Gastroesophageal sphincter (tissue), 3 donors: ENCODE results near the gene DIMT1.
A peak's percentile ranks its signal among the peaks of the same experiment; 100 is the strongest.

Source experiments
- EP300 ChIP-seq: sonication (generic); formaldehyde crosslinking; IDR thresholded peaks from one replicate; pipeline ENCODE4 v1.6.1; 2017; ENCODE audit warnings: antibody characterized with exemption, mild to moderate bottlenecking
- POLR2A ChIP-seq, 2 donors: fragments of 450-650 bp; IDR thresholded peaks; one replicate each; pipeline ENCODE4 v1.6.1; 2017; ENCODE audit warnings: antibody characterized with exemption in 2 of 2, mild to moderate bottlenecking in 2 of 2, moderate library complexity in 1 of 2
- POLR2AphosphoS5 ChIP-seq: sonication (generic); formaldehyde crosslinking; IDR thresholded peaks from one replicate; pipeline ENCODE4 v1.6.1; 2017; ENCODE audit warnings: antibody characterized with exemption
- TF ChIP-seq, protein P1 (sequence below), 4 experiments: fragments of 200-600 bp in 2 of 4; fragments of 450-650 bp in 2 of 4; sonication (generic) in 1 of 4; IDR thresholded peaks; one replicate each; pipeline ENCODE4 v1.5.1; 2017 to 2019; ENCODE audit warnings: antibody characterized with exemption in 4 of 4, mild to moderate bottlenecking in 2 of 4, moderate library complexity in 2 of 4

DNA sequence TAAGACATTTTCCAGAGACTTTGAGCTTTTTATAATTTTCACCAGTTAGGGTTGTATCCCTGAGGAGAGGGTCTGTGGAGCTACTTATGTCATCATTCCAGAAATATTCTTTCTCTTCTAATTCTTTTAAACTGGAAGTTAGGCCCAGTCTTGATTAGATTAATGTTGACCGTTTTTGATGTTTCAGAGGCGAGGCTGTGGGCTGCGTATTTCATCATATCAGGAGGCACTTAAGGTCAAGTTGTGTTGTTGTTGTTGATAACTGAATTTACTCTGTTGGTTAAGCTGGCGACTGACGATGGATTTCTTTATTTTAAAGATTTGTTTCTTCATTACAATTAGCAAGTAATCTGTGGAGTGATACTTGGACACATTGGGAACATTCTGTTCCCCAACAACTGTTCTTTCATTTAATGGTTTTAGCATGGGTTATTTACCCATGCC is 28.9 kb upstream of the DIMT1 start:
- TF ChIP-seq, protein P1, sequence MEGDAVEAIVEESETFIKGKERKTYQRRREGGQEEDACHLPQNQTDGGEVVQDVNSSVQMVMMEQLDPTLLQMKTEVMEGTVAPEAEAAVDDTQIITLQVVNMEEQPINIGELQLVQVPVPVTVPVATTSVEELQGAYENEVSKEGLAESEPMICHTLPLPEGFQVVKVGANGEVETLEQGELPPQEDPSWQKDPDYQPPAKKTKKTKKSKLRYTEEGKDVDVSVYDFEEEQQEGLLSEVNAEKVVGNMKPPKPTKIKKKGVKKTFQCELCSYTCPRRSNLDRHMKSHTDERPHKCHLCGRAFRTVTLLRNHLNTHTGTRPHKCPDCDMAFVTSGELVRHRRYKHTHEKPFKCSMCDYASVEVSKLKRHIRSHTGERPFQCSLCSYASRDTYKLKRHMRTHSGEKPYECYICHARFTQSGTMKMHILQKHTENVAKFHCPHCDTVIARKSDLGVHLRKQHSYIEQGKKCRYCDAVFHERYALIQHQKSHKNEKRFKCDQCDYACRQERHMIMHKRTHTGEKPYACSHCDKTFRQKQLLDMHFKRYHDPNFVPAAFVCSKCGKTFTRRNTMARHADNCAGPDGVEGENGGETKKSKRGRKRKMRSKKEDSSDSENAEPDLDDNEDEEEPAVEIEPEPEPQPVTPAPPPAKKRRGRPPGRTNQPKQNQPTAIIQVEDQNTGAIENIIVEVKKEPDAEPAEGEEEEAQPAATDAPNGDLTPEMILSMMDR (IDR thresholded peaks at IDR 0.05) = no peak
- no peak for TF ChIP-seq POLR2A (IDR thresholded peaks at IDR 0.05)
- peak; percentile 15 for TF ChIP-seq POLR2AphosphoS5
- no peak for TF ChIP-seq EP300
